Stimulated activated naive B cell treated with anti-CD40 and anti-IgM and Interleukin-4, amounts not matched to agents 10 μg/mL and 1 μg/mL and 100 μg/mL, for 72 hours (primary cell): Measurements from ENCODE around the gene HTT-AS.

Source experiments
- ATAC-seq, 2 donors: fragments of 150-1000 bp; cut with Tn5 transposase; replicated peaks; 2 replicates each; pipeline ENCODE4 v1.10.0; 2021; ENCODE audit warnings: moderate library complexity in 1 of 2
- DNase-seq: peaks from one replicate; pipeline ENCODE4 v3.0.0; 2021
- H3K27ac Mint-ChIP-seq: one replicate; pipeline ENCODE4 v1.8.0; 2022; ENCODE audit warnings: mild to moderate bottlenecking, mixed read lengths
- H3K27me3 Mint-ChIP-seq, 2 donors: one replicate each; pipeline ENCODE4 v1.8.0; 2022; ENCODE audit warnings: mixed read lengths in 2 of 2
- H3K36me3 Mint-ChIP-seq, 2 donors: one replicate each; pipeline ENCODE4 v1.8.0; 2022; ENCODE audit warnings: mixed read lengths in 2 of 2, mild to moderate bottlenecking in 1 of 2
- H3K4me1 Mint-ChIP-seq, 2 donors: one replicate each; pipeline ENCODE4 v1.8.0; 2022; ENCODE audit warnings: mixed read lengths in 2 of 2, mild to moderate bottlenecking in 1 of 2
- H3K4me3 Mint-ChIP-seq, 2 donors: one replicate each; pipeline ENCODE4 v1.8.0; 2022; ENCODE audit warnings: mild to moderate bottlenecking in 2 of 2, mixed read lengths in 2 of 2, moderate library complexity in 1 of 2
- H3K9me3 Mint-ChIP-seq, 2 donors: one replicate each; pipeline ENCODE4 v1.8.0; 2022; ENCODE audit warnings: mixed read lengths in 2 of 2, mild to moderate bottlenecking in 1 of 2

Gene HTT-AS

DNA sequence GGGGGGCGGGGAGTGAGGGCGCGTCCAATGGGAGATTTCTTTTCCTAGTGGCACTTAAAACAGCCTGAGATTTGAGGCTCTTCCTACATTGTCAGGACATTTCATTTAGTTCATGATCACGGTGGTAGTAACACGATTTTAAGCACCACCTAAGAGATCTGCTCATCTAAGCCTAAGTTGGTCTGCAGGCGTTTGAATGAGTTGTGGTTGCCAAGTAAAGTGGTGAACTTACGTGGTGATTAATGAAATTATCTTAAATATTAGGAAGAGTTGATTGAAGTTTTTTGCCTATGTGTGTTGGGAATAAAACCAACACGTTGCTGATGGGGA, 1.3 kb upstream of the HTT-AS start:
- no peaks in the 10 kb centered on the region for H3K27me3 Mint-ChIP-seq
- peaks cover 25 to 40% of the 10 kb centered on the region in 2 donors for H3K4me1 Mint-ChIP-seq
- DNase-seq (no peak), ATAC-seq (no peak)
- H3K9me3 Mint-ChIP-seq, result no peaks in the 10 kb centered on the region
- peaks cover 29 to 42% of the 10 kb centered on the region in 2 donors for H3K36me3 Mint-ChIP-seq
- H3K27ac Mint-ChIP-seq, result peak overlapping the region; percentile 99
- H3K4me3 Mint-ChIP-seq, result peak overlapping the region; percentile 88 to 89

GRCh38 chr4:3074846-3075651, 711 bp upstream of the HTT-AS start:
- ATAC-seq, result peak; percentile 6 to 13
- H3K36me3 Mint-ChIP-seq, result peaks cover 26 to 38% of the 10 kb centered on the region in 2 donors
- peak overlapping the region; percentile 88 to 89 for H3K4me3 Mint-ChIP-seq
- no peaks in the 10 kb centered on the region for H3K9me3 Mint-ChIP-seq
- DNase-seq, result peak; percentile 61
- H3K27me3 Mint-ChIP-seq, result no peaks in the 10 kb centered on the region
- H3K27ac Mint-ChIP-seq, result peak overlapping the region; percentile 99
- peaks cover 26 to 40% of the 10 kb centered on the region in 2 donors for H3K4me1 Mint-ChIP-seq

GRCh38 chr4:3073158-3074077, 920 bp downstream of the HTT-AS start:
- ATAC-seq, result peak in 1 of 2 donors; percentile 33
- Mint-ChIP-seq H3K36me3 (peaks cover 21 to 32% of the 10 kb centered on the region in 2 donors), H3K9me3 (no peaks in the 10 kb centered on the region), H3K27me3 (no peaks in the 10 kb centered on the region), H3K27ac (peak overlapping the region; percentile 73), H3K4me1 (peaks cover 17 to 24% of the 10 kb centered on the region in 2 donors), H3K4me3 (peak overlapping the region; percentile 88 to 93)
- DNase-seq, result no peak

GRCh38 chr4:3071811-3072210, 2.5 kb downstream of the HTT-AS start:
- Mint-ChIP-seq H3K27me3 (no peaks in the 10 kb centered on the region), H3K36me3 (peaks cover 20 to 33% of the 10 kb centered on the region in 2 donors), H3K4me3 (no peak overlapping the region), H3K9me3 (no peaks in the 10 kb centered on the region), H3K27ac (peak overlapping the region; percentile 43), H3K4me1 (peaks cover 10 to 12% of the 10 kb centered on the region in 2 donors)
- DNase-seq (no peak), ATAC-seq (no peak)

DNA sequence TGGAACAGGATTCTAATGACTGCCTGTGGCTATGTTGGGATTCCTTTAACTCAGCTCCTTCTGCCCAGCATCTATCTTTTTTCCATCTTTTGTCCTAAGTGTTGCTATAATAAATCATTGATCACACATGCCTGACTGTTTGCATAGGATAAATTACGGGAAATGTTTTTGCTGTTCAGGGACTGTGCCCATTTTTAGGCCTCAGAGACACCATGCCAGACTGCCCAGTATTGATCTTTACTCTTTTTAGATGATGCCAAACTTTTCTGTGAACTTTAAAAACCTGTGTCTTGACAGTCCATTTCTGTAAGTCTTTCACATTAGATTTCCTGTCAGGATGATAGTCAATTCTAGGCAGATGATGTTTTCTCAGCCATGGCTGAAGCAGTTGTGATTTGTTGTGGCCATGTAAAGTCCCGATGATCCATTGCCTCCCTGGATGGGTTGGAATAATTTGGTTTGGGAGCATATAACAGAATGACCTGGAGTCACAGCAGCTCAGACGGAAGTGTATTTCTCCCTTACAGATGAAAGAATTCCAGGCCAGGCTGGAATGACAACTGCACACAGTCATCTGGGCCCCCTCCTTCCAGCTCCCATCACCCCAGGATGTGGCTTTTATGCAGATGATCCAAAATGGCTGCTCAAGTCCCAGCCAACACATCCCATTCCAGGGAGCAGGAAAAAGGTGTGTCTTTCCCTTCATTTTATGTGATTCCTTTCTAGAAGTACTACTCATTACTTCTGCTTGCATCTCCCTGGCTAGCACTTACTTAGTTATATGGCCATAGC, 3.4 kb downstream of the HTT-AS start:
- peaks cover 7 to 8% of the 10 kb centered on the region in 2 donors for H3K4me1 Mint-ChIP-seq
- ATAC-seq (no peak), DNase-seq (no peak)
- H3K27ac Mint-ChIP-seq, result no peak overlapping the region
- no peak overlapping the region for H3K4me3 Mint-ChIP-seq
- peaks cover 0 to 2% of the 10 kb centered on the region in 2 donors for H3K9me3 Mint-ChIP-seq
- H3K36me3 Mint-ChIP-seq, result peaks cover 19 to 36% of the 10 kb centered on the region in 2 donors
- H3K27me3 Mint-ChIP-seq, result no peaks in the 10 kb centered on the region

DNA sequence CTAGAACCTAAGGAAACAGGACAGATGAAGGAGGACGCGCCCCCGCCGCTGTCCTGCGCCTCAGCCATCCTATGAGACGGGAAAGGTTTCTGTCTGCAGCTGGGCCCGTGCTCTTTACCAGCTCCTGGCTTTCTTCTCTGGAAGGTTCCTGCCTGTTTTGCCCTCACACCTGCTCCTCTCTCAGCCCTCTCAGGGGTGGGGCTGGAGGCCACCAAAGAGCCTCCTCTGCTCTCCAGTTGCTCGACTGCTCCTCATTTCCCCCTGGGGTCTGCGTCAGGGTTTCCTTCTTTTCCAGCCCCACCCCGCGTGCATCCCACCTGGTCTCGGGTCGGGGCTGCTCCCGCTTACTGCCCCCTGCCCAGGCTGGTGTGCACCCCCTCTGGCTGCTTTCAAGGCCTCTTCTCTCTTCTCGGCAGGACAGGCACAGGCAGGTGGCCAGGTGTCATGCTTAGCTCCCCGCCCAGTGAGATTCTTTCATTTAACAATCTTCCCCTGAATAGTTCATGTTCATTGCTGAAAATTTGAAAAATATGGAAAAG, 4.6 kb downstream of the HTT-AS start:
- Mint-ChIP-seq H3K9me3 (peaks cover 0 to 2% of the 10 kb centered on the region in 2 donors), H3K27me3 (no peaks in the 10 kb centered on the region), H3K4me3 (no peak overlapping the region), H3K4me1 (peaks cover 0 to 4% of the 10 kb centered on the region in 2 donors), H3K27ac (peak overlapping the region; percentile 53), H3K36me3 (peaks cover 19 to 33% of the 10 kb centered on the region in 2 donors)
- DNase-seq (no peak), ATAC-seq (no peak)

DNA sequence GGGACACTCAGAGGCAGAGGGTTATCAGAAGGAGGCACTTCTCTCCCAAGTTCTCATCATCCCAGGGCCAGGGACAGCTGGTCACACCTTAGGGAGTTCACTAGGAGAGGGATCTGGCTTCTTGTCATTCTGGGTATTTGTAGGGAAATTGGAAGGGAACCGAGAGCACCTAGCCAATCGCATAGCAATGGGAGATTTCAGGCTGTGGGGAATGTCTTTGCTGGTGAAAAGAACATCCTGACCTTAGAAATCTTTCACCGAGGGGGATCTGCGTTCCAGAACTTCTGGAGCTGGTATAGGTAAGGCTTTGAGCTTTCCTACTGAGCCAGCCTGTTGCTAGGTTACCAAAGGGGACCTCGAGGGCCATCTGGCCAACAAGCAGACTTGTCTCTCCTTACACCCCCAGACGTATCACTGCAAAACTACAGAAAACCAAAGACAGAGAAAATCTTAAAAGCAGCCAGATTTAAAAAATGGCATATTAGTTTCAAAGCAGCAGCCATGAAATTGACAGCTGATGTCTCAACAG, 6.8 kb downstream of the HTT-AS start:
- H3K27me3 Mint-ChIP-seq, result no peaks in the 10 kb centered on the region
- H3K4me3 Mint-ChIP-seq, result no peak overlapping the region
- H3K36me3 Mint-ChIP-seq, result peaks cover 26 to 44% of the 10 kb centered on the region in 2 donors
- peaks cover 0 to 5% of the 10 kb centered on the region in 2 donors for H3K4me1 Mint-ChIP-seq
- no peak for ATAC-seq
- no peak for DNase-seq
- H3K27ac Mint-ChIP-seq, result no peak overlapping the region
- peaks cover 0 to 2% of the 10 kb centered on the region in 2 donors for H3K9me3 Mint-ChIP-seq

- ATAC-seq (no peak), DNase-seq (no peak)
- peaks cover 0 to 3% of the 10 kb centered on the region in 2 donors for H3K4me1 Mint-ChIP-seq
- no peaks in the 10 kb centered on the region for H3K27me3 Mint-ChIP-seq
- no peak overlapping the region for H3K4me3 Mint-ChIP-seq
- peaks cover 22 to 42% of the 10 kb centered on the region in 2 donors for H3K36me3 Mint-ChIP-seq
- no peak overlapping the region for H3K27ac Mint-ChIP-seq
- peaks cover 0 to 2% of the 10 kb centered on the region in 2 donors for H3K9me3 Mint-ChIP-seq
Observed at GRCh38 chr4:3066836-3067400, 7.4 kb downstream of the HTT-AS start.

- no peaks in the 10 kb centered on the region for H3K27me3 Mint-ChIP-seq
- peaks cover 0 to 2% of the 10 kb centered on the region in 2 donors for H3K9me3 Mint-ChIP-seq
- DNase-seq, result no peak
Observed at GRCh38 chr4:3065551-3065950, 8.8 kb downstream of the HTT-AS start.

GRCh38 chr4:3062471-3062870, 11.9 kb downstream of the HTT-AS start:
- peaks cover 19 to 31% of the 10 kb centered on the region in 2 donors for H3K36me3 Mint-ChIP-seq
- H3K27ac Mint-ChIP-seq, result no peak overlapping the region
- H3K4me1 Mint-ChIP-seq, result peaks cover 15 to 21% of the 10 kb centered on the region in 2 donors
- DNase-seq, result no peak
- peaks cover 0 to 2% of the 10 kb centered on the region in 2 donors for H3K9me3 Mint-ChIP-seq
- ATAC-seq, result no peak
- no peaks in the 10 kb centered on the region for H3K27me3 Mint-ChIP-seq
- no peak overlapping the region for H3K4me3 Mint-ChIP-seq

More at GRCh38 chr4:3065551-3065950, 8.8 kb downstream of the HTT-AS start:
- Mint-ChIP-seq H3K4me1 (peaks cover 0 to 7% of the 10 kb centered on the region in 2 donors), H3K27ac (no peak overlapping the region), H3K36me3 (peaks cover 25 to 42% of the 10 kb centered on the region in 2 donors), H3K4me3 (no peak overlapping the region)
- no peak for ATAC-seq

DNA sequence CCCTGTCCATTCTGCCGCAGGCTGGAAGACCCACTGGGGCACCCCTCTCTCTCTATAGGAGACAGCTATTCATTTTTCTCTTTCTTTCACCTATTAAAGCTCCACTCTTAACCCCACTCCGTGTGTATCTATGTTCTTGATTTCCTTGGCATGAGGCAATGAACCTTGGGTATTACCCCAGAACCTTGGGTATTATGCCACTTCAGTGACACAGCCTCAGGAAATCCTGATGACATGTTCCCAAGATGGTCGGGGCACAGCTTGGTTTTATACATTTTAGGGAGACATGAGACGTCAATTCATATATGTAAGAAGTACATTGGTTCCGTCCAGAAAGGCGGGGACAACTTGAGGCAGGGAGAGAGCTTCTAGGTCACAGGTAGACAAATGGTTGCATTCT, 13.4 kb downstream of the HTT-AS start:
- DNase-seq (no peak), ATAC-seq (no peak)
- no peak overlapping the region for H3K27ac Mint-ChIP-seq
- peaks cover 15 to 21% of the 10 kb centered on the region in 2 donors for H3K4me1 Mint-ChIP-seq
- no peaks in the 10 kb centered on the region for H3K27me3 Mint-ChIP-seq
- peaks cover 23 to 30% of the 10 kb centered on the region in 2 donors for H3K36me3 Mint-ChIP-seq
- no peaks in the 10 kb centered on the region for H3K9me3 Mint-ChIP-seq
- H3K4me3 Mint-ChIP-seq, result no peak overlapping the region

DNA sequence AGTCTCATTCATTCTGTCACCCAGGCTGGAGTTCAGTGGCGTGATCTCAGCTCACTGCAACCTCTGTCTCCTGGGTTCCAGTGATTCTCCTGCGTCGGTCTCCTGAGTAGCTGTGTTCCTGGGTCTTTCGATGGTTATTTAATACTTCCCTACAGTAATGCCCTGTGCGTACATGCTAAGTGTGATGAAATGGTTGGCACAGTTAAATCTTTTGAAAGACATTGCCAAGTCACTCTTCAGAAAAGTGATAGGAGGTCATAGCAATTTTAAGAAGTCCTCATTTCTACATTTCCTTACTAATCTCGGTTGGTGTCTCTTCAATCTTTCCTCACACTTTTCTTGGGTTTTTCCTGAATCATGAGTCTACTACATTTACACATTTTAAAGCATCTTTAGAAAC, 14.4 kb downstream of the HTT-AS start:
- no peak for ATAC-seq
- Mint-ChIP-seq H3K36me3 (peaks cover 23 to 31% of the 10 kb centered on the region in 2 donors), H3K9me3 (peaks cover 3 to 4% of the 10 kb centered on the region in 2 donors), H3K4me1 (peaks cover 15 to 21% of the 10 kb centered on the region in 2 donors), H3K4me3 (no peak overlapping the region), H3K27me3 (no peaks in the 10 kb centered on the region), H3K27ac (no peak overlapping the region)
- no peak for DNase-seq

- DNase-seq (no peak), ATAC-seq (no peak)
- H3K4me3 Mint-ChIP-seq, result no peak overlapping the region
- peaks cover 19 to 27% of the 10 kb centered on the region in 2 donors for H3K36me3 Mint-ChIP-seq
- H3K27ac Mint-ChIP-seq, result peak overlapping the region; percentile 16
- H3K4me1 Mint-ChIP-seq, result peaks cover 10 to 16% of the 10 kb centered on the region in 2 donors
- peaks cover 3 to 6% of the 10 kb centered on the region in 2 donors for H3K9me3 Mint-ChIP-seq
- no peaks in the 10 kb centered on the region for H3K27me3 Mint-ChIP-seq
Observed at GRCh38 chr4:3054169-3054759, 20.1 kb downstream of the HTT-AS start.
